ENCODE measurements around the gene WNK2.
"Not testable (repeated sequence)": the region's sequence is repeated elsewhere in the genome, so short reads cannot be mapped to it uniquely, and the experiment has no call there.

The WNK2 gene

DNA sequence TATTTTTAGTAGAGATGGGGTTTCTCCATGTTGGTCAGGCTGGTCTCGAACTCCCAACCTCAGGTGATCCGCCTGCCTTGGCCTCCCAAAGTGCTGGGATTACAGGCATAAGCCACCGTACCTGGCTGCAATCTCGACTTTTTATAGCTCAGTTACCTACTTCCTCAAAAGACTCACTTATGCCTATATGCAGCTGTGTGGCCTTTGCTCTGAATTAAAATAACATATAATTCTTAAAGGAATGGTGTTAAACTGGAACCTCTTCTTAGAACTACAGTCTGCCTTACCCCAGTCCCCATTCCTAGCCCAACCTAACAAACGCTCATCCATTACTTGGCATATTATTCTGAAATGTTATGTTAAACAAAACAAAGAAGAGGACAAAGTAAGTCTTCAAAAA, 157.9 kb downstream of the WNK2 start:
- not testable (repeated sequence) for DNase-seq

DNA sequence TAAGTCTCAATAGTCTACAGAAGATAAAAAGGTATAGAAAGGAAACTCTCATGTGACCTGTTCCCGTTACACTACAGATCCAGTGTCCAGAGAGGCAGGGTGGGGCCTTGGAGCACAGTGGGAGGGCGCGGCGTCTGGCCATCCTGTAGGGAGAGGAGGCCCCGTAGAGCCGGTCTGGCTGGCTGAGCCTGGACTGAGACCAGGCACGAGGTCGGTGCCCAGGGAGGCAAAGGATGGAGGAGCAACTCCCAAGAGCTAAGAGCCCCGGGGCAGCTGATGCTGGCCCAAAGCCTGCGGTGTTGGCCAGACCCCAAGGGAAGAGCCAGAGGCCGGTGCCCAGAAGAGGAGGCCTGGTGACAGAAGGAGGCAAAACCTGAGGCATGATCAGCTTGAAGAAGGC, 158.5 kb downstream of the WNK2 start:
- not testable (repeated sequence) for DNase-seq

DNA sequence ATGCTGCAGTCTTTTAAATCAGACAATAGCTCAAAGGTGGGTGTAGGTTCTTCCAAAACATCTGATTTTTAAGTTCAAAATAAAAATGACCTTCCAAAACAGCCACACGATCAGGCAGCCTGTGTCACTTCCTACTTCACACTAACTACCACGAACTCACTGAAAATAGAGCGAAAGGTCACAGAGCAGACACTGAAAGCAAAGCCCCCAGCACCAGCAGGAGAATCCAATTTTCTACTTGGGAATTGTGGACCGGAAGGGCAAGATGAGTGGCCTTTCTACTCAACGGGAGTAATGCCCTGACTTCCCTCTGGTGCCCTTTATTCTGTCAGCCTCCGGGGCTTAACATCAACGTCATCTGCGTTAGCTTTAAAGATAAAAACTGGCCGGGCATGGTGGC, 159.7 kb downstream of the WNK2 start:
- DNase-seq, result no peak

DNA sequence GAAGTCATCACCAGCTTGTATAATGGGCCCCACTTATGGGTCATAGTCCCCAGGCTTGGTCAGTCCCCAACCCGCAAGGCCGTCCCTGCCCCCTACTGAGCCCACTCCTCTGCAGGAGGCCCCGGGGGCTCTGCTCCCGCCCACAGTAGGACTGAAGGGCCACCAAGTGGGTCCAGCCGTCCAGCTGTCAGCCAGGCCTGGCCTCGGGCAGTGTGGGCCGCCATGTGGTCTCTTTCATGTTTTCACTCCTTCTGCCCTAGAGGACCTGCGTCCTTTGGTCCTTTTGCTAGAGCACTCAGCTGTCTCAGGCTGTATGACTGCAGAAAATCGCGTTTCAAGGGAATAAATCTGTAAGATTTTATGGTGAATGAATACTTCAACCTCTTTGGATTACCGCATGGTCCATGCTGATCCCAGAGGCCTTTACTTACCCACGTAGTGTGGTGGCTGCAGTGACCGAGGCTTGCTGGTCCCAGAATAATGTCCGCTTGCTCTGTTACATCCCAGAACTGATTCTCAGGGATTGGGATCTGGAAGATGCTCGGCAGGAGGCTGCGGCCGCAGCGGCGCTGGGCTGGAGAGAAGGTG, 161.8 kb downstream of the WNK2 start:
- no peak for DNase-seq

DNA sequence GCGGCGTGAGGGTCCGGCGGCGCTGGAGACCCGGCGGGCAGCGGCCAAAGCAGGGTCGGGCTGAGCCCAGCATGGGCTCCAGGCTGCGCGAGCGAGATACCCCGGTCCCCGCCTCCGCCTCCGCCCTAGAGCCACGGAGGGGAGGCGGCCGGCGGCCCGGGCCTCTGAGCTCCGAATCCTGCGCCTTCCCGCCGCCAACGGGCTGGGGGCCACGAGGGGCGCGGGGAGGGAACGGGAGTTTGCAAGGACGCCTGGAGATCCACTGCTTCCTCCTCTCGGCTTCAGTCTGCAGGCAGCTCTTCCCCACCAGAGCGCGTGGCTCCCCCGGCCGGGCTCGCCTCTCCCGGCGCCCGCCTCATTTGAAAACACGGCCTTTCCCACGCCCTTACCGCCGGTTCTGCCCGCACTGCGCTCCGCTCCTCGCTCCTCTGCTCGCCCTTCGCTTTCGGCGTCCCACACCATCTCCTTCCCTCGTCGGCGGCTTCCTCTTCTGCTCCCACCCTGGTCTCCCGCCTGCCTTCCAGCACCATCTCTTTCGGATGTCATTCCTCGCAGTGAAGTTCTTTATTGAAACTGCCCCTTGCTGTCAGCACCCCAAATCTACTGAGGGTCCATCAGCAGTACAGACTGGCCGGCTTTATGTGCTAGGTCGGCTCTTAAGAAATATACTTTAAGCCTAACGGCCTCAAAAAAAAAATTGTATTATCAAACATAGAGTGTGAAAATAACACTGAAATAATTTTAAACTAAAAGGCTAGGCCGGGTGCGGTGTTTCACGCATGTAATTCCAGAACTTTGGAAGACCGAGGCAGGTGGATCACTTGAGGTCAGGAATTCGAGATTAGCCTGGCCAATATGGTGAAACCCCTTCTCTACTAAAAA, 162.5 kb downstream of the WNK2 start:
- peak; percentile 6 to 50 for DNase-seq

DNA sequence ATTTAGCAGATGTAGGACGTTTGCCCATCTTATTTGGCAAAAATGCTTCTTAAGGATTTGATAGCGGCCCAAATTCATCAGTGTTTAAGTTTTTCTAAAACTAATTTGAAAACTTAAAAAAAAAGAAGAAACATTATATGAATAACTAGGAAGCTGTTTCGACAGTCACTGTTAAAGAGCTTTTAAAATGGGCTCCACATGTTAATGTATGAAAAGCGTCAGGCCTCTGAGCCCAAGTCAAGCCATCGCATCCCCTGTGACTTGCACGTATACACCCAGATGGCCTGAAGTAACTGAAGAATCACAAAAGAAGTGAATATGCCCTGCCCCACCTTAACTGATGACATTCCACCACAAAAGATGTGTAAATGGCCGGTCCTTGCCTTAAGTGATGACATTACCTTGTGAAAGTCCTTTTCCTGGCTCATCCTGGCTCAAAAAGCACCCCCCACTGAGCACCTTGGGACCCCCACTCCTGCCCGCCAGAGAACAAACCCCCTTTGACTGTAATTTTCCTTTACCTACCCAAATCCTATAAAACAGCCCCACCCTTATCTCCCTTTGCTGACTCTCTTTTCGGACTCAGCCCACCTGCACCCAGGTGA, 163.5 kb downstream of the WNK2 start:
- DNase-seq, result not testable (repeated sequence)

DNA sequence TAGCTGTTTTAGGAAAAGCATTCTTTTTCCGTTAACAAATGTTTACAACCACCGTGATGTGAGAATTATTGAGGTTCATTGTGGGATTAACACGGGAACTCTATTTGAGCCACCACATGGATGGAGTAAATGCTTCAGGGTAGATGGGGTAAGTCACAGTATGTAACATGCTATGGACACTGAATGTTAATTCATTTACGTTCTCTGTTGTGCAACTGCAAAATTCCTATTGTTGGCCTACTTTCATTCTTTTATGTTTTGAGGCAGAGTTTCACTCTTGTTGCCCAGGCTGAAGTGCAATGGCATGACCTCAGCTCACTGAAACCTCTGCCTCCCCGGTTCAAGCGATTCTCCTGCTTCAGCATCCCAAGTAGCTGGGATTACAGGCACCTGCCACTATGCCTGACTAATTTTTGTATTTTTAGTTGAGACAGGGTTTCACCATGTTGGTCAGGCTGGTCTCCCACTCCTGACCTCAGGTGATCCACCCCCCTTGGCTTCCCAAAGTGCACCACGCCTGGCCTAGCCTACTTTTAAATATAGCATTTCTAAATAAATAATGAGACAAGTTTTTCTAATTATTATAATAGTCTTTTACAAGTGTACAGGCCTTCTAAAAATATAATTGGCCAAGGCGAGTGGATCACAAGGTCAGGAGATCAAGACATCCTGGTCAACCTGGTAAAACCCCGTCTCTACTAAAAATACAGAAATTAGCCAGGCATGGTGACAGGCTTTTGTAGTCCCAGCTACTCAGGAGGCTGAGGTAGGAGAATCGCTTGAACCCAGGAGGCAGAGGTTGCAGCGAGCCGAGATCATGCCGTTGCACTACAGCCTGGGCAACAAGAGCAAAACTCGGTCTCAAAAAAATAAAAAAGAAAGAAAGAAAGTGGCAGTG, 169.7 kb downstream of the WNK2 start:
- DNase-seq, result not testable (repeated sequence)

DNA sequence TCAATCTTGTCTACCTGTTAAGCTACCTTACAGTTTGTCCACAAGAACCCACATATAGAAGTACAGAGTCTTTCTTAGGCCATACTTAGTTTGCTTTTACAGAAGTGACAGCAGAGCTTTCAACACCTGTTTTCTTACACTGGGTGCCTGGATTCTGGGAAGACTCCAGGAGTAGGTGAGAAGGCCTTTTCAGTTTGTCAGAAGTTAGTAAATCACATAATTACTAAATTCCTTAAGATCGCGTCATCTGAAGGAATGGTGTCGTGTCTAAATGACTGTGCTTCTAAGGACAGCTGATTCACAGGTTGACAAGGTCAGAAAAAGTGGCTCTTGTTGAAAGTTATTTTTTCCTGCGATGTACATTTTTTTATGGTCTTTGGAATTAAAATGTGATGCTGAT, 170.5 kb downstream of the WNK2 start:
- no peak for DNase-seq

DNA sequence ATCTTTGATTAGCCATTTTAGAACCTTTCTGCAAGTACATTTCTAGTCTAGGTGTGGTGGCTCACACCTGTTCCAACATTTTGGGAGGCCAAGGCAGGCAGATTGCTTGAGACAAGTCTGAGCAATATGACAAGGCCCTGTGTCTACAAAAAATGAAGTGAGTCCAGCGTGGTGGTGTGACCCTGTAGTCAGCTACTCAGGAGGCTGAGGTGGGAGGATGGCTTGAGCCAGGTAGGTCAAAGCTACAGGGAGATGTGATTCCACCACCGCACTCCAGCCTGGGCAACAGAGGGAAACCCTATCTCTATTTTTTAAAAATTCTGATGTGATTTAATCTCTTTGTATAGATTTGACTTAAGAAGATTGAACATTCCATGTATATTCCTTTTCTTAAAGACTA, 171.9 kb downstream of the WNK2 start:
- no peak for DNase-seq

DNA sequence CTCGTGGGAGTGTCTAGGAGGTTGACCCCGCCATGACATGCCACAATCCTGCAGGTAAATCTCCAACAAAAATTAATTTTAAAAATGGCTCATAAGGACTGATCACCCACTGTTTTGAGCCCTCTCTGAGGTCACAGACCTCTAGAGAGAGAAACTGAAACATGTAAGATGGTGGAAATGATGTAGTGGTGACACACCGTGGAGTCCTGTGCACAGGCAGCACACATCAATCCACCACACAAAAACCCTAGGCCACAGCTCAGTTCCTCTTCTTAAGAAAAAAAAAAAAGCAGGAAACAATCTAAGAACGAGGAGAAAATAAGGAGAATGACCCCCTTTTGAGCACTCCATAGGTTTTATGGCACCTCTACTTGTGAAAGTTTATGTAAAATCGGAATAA, 173.7 kb downstream of the WNK2 start:
- no peak for DNase-seq

DNA sequence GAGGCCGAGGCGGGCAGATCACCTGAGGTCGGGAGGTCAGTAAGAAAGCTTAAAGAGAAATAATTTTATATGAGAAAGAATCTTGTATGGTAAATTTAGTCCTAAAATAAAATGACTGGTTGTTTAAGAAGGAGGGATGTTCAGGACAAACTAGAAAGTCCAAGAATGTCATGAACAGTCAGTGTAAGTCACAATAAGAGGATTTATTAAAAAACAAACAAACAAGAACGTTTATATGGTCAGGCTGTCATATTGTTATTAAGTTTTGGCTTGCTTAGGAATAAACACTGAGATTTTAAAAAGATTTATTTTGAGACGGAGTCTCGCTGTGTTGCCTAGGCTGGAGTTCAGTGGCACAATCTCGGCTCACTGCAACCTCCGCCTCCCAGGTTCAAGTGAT, 176.0 kb downstream of the WNK2 start:
- DNase-seq, result not testable (repeated sequence)

DNA sequence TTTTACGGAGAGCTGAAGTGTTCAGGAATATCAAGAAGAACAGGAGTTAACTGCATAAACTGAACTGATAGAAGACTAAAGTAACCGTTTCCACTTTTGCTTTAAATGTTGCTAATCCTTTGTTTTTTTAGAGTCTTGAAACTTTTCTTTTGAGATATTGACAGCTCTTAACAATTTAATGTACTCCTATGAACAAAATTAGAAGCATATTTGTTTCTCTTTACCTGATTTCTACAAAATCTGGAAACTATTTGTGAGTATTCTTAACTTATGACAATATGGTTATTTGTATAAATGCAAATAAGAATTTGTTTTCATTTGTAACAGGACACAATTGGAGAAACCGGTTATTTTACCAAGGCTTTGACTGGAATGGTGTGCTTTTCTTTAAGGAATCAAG, 178.1 kb downstream of the WNK2 start:
- DNase-seq, result no peak

DNA sequence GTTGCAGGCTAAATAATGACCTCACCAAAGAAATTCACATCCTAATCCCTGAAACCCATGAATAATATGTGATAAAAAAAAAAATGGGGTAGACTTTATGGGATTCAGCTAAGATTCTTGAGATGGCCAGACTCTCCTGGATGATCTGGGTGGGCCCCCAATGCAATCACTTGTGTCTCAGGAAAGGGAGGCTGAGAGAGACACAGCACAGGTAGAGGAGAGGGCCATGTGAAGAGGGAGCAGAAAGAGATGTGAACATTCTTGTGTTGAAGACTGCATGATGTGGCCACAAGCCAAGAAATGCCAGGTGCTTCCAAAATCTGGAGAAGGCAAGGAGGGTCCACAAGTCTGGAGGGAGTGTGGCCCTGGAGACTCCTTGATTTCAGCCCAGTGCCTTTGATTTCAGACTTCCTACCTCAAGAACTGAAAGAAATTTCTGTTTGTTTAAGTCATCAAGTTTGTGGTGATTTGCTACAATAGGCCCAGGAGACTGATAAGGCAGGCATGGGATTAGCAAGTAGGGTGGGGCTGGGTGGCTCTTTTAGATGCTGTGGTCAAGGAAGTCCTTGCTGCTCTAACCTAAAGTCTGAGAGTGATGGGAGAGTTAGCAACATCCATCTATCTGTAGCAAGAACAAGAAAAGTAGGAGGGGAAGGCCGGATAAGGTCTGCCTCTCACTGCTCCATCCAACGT, 180.9 kb downstream of the WNK2 start:
- DNase-seq, result no peak

DNA sequence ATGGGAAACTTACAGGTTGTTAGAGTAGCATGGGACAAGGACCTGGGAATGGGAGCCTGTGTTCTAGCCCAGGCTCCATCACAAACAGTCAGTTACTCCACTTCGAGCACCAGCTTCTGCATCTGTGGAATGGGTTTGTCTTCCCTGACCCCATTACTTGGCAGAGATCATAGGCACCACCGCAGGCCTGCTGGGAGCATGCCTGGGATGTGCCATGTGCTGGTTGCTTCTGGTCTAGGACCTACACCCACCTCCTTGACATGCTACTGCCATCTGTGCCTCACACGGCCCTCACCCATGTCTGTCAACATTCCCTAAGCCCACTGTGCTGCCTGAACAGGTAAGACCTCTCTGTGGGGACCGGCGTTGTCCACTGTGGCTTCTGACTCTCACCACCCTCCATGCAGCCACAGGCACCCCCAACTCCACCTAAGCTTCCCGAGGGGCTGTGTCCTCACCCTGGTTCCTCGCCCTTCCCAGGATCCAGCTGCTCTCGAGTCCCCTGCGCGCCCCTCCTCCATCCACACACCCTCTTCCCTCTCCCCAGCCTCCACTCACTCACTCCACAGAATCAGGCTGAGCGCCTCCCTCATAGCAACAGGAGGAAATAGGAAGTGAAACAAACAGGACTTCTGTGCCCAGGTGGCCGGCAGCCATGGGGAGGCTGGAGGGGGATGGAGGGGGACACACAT, 181.6 kb downstream of the WNK2 start:
- DNase-seq, result no peak

DNA sequence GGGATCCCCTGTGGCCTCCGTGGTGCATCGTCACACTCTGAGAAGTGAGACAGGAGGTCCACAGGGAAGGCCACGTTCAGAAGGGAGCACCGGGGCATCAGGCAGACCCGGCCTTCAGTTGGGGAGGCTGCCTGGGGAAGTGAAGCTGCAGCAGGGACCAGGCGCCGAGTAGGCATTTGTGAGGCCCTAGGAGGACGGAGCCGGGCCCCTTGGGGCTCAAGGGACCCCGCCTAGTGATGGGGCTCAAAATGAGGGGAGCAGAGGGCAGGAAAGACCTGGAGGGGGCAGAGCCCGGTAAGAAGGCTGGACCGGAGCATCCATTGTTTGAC, 182.1 kb downstream of the WNK2 start:
- no peak for DNase-seq

DNA sequence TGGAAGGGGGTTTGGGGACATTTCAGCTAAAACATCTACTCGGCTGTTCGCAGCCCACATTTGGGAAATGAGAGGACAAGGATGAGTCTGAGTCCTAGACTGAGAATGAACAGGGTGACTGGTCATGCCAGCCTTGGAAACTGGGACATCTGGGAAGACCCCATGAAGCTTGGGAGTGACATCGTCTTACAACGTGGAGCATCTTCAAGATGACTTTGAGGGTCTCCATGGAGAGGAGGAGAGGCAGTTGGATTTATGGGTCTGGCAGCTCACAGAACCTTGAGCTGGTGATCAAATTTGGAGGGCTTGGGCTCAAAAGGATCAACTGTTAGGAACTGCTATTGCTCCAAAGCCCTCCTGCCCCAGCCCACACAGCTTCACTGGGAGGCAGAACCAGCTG, 182.5 kb downstream of the WNK2 start:
- not testable (repeated sequence) for DNase-seq

DNA sequence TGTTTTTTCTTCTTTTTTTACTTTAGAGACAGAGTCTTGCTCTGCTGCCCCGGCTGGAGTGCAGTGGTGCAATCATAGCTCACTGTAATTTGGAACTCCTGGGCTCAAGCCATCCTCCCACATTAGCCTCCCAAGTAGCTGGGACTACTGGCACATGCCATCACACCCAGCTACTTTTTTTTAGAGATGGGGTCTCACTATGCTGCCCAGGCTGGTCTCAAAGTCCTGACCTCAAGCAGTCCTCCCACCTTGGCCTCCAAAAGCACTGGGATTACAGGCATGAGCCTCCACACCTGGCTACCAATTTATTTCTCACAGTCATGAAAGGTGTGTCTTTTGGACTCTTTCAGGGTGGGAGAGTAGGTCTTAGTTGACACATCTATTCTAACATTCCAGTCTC, 184.5 kb downstream of the WNK2 start:
- no peak for DNase-seq

DNA sequence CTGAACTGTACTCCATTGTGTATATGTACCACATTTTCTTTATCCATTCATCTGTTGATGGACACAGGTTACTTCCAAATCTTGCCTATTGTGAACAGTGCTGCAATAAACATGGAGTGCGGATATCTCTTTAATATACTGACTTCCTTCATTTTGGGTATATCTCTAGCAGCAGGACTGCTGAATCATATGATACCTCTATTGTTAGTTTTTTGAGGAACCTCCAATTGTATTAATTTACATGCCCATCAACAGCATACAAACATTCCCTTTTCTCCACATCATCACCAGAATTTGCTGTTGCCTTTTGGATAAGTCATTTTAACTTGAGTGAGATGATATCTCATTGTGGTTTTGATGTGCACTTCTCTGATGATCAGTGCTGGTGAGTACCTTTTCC, 185.7 kb downstream of the WNK2 start:
- peak in 1 of 2 donors; percentile 31 for DNase-seq
